CD4-positive, CD25-positive, alpha-beta regulatory T cell (primary cell): ENCODE results near the gene NAV2. TPM values are rescaled to one million over a fixed set of nuclear protein-coding genes. Genes with fewer than 3 reads are reported as not detected.

ENCODE experiments used
- ATAC-seq, 2 donors: fragments of 150-1000 bp; cut with Tn5 transposase; one replicate each; pipeline ENCODE4 v1.10.0; 2021; ENCODE audit warnings: low read depth in 2 of 2, moderate number of reproducible peaks in 2 of 2, moderate library complexity in 1 of 2
- DNase-seq, 3 donors: peaks; one replicate each; pipeline versions ENCODE4 v3.0.0 to v3.0.0-alpha.2; 2012 to 2022; ENCODE audit warnings: mixed read lengths in 1 of 3
- H3K27ac ChIP-seq: one replicate; pipeline ENCODE4 v1.7.0; 2013; ENCODE audit warnings: mild to moderate bottlenecking, low read length; ENCODE audit not compliant: insufficient read depth, poor library complexity, severe bottlenecking
- H3K27me3 ChIP-seq: one replicate; pipeline ENCODE4 v1.7.0; 2013; ENCODE audit warnings: low read length; ENCODE audit not compliant: control insufficient read depth, insufficient read depth
- H3K36me3 ChIP-seq: one replicate; pipeline ENCODE4 v1.7.0; 2013; ENCODE audit warnings: mild to moderate bottlenecking, low read length, moderate library complexity; ENCODE audit not compliant: control insufficient read depth, insufficient read depth
- H3K4me1 ChIP-seq: 2 replicates; pipeline ENCODE4 v1.7.0; 2013; ENCODE audit warnings: mild to moderate bottlenecking, low read length; ENCODE audit not compliant: insufficient read depth, control insufficient read depth, poor library complexity, severe bottlenecking
- H3K4me3 ChIP-seq: one replicate; pipeline ENCODE4 v1.7.0; 2013; ENCODE audit warnings: low read depth, mild to moderate bottlenecking, low read length, moderate library complexity
- H3K9me3 ChIP-seq, 2 experiments: 1 replicate in 1 of 2; 2 replicates in 1 of 2; pipeline ENCODE4 v1.7.0; 2013; ENCODE audit warnings: low read length in 2 of 2, mild to moderate bottlenecking in 1 of 2, moderate library complexity in 1 of 2; ENCODE audit not compliant: control insufficient read depth in 2 of 2
- H3K27ac Mint-ChIP-seq, 3 donors: one replicate each; pipeline ENCODE4 v1.8.0; 2020 to 2022; ENCODE audit warnings: mild to moderate bottlenecking in 3 of 3, mixed read lengths in 3 of 3, moderate library complexity in 2 of 3
- H3K27me3 Mint-ChIP-seq: one replicate; pipeline ENCODE4 v1.8.0; 2022; ENCODE audit warnings: mild to moderate bottlenecking, mixed read lengths
- H3K36me3 Mint-ChIP-seq: one replicate; pipeline ENCODE4 v1.8.0; 2020; ENCODE audit warnings: mixed read lengths
- H3K4me1 Mint-ChIP-seq, 4 donors: one replicate each; pipeline ENCODE4 v1.8.0; 2020 to 2022; ENCODE audit warnings: mixed read lengths in 4 of 4, mild to moderate bottlenecking in 1 of 4
- H3K4me3 Mint-ChIP-seq, 4 donors: one replicate each; pipeline ENCODE4 v1.8.0; 2020 to 2022; ENCODE audit warnings: mild to moderate bottlenecking in 4 of 4, mixed read lengths in 4 of 4, moderate library complexity in 3 of 4
- H3K9me3 Mint-ChIP-seq, 7 donors: one replicate each; pipeline ENCODE4 v1.8.0; 2020 to 2022; ENCODE audit warnings: mixed read lengths in 7 of 7, mild to moderate bottlenecking in 3 of 7, moderate library complexity in 2 of 7
- polyA plus RNA-seq, 4 donors: library from polyadenylated mRNA; unstranded; fragments of 300-500 nt; fragmentation: Illumina TruSeq; gene quantifications; one replicate each; pipeline ENCODE4 v1.2.3, GENCODE V29; 2021
- total RNA-seq: library from RNA; stranded (reverse); gene quantifications from one replicate; pipeline ENCODE4 v1.2.3, GENCODE V29; 2022

NAV2 gene
- total and polyA plus RNA-seq, 5 donors from 2014 or later = 0.14 to 0.59 (median 0.36) TPM; not detected in 2

DNA sequence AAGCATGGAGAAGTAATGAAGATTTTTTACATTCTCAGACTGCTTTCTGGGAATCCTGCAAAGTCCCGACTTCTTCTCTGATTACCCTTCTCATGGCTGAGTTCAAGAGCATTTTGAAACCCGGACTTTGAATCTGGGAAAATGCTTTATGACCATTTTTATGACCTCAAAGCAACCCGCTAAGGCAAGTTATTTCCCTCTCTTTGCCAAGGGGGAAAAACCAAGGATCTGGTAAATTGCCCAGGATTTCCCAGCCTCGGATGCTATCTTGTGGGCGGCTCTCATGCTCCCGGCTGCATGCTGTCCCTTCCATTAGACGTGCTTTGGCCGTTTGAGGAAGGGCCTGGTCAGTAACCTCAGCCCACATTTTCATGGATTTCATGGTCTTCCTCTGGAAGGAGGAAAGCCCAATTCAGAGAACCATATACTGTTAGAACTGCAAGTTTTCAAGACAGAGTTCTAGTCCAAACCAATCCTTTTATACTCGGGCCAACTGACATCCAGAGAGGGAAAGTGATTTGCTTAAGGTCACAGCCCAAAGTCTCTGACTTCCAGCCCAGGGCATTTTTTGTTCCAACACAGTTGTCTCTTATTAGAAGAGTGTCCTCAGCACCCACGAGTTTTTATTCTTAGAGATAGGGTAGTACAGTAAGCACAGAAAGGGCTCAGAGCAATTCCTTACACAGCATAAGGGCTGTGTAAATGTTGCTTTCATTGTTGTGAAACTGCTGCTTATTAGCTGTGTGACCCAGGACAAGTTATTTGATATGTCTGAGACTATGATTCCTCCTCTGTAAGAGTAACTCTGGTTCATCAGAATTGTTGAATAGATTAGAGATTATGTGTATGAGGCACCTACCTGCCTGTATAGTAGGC, 77.4 kb downstream of the NAV2 start:
- Histone ChIP-seq H3K27me3 (no peaks in the 10 kb centered on the region), H3K27ac (no peak overlapping the region), H3K9me3 (no peaks in the 10 kb centered on the region), H3K4me1 (no peaks in the 10 kb centered on the region), H3K4me3 (no peak overlapping the region), H3K36me3 (no peaks in the 10 kb centered on the region)
- Mint-ChIP-seq H3K9me3 (peaks cover 0 to 3% (median 0%) of the 10 kb centered on the region in 7 donors), H3K27ac (no peak overlapping the region), H3K27me3 (peaks cover 18% of the 10 kb centered on the region), H3K4me3 (no peak overlapping the region), H3K4me1 (no peaks in the 10 kb centered on the region), H3K36me3 (no peaks in the 10 kb centered on the region)
- ATAC-seq (no peak), DNase-seq (no peak)

DNA sequence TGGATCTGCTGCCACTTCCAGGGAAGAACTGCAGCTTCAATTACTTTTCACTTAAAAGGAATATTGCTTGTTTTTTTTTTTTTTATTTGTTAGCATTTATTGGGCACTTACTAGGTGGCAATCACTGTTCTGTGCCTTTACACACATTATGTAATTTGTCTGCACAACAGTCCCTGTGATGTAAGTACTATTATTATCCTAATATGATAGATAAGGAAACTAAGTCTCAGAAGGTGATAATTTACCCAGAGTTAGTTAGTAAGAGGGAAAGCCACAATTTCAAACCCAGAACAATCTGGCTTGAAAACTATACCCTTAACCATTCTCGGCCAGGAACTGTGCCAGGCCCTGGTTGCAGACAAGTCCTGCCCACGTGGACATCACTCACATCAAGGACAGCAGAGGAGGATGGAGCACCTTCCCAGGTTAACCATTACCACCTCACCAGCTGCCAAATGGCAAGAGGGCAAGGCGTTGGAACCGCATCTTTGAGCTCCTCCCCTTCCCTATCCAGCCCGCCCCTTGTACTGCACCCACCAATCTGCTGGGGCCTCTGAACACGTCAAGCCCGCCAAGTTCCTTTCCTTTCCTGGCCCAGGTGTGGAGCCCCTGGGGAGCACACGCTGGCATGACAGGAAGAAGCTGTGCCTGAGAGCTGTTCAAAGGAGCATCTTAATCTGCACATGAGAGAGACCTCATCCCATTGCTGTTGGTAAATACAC, 78.4 kb downstream of the NAV2 start:
- Histone ChIP-seq H3K9me3 (no peaks in the 10 kb centered on the region), H3K27me3 (no peaks in the 10 kb centered on the region), H3K4me3 (no peak overlapping the region), H3K27ac (no peak overlapping the region), H3K4me1 (no peaks in the 10 kb centered on the region), H3K36me3 (no peaks in the 10 kb centered on the region)
- no peak for ATAC-seq
- peaks cover 18% of the 10 kb centered on the region for H3K27me3 Mint-ChIP-seq
- H3K4me1 Mint-ChIP-seq = no peaks in the 10 kb centered on the region
- peaks cover 0 to 3% (median 0%) of the 10 kb centered on the region in 7 donors for H3K9me3 Mint-ChIP-seq
- H3K27ac Mint-ChIP-seq = no peak overlapping the region
- H3K36me3 Mint-ChIP-seq = no peaks in the 10 kb centered on the region
- H3K4me3 Mint-ChIP-seq = no peak overlapping the region
- no peak for DNase-seq

DNA sequence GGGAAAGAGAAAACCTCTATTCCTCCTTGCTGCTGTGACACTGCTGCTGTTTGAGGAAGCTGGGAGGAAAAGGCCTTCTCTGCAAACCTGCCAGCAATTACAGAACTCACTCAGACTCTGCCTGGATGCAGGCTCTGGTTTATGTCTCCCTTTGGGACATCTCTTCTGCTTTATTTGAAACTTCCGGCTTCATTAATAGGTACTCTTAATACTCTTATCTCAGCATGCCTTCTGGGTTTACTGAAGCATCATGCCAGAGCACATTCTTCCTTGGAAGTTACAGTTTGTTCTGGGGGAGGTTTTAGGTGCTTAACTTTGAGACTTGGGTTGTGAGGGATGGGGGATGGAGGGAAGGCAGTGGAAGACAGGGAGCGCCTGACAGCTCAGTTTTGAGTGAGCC, 79.9 kb downstream of the NAV2 start:
- peaks cover 0 to 1% (median 0%) of the 10 kb centered on the region in 7 donors for H3K9me3 Mint-ChIP-seq
- ATAC-seq (no peak), DNase-seq (no peak)
- no peak overlapping the region for H3K4me3 ChIP-seq
- H3K36me3 Mint-ChIP-seq = no peaks in the 10 kb centered on the region
- no peak overlapping the region for H3K4me3 Mint-ChIP-seq
- peaks cover 18% of the 10 kb centered on the region for H3K27me3 Mint-ChIP-seq
- no peak overlapping the region for H3K27ac ChIP-seq
- no peak overlapping the region for H3K27ac Mint-ChIP-seq
- H3K36me3 ChIP-seq = no peaks in the 10 kb centered on the region
- H3K4me1 ChIP-seq = no peaks in the 10 kb centered on the region
- no peaks in the 10 kb centered on the region for H3K4me1 Mint-ChIP-seq
- H3K9me3 ChIP-seq = no peaks in the 10 kb centered on the region
- H3K27me3 ChIP-seq = peaks cover 2% of the 10 kb centered on the region

DNA sequence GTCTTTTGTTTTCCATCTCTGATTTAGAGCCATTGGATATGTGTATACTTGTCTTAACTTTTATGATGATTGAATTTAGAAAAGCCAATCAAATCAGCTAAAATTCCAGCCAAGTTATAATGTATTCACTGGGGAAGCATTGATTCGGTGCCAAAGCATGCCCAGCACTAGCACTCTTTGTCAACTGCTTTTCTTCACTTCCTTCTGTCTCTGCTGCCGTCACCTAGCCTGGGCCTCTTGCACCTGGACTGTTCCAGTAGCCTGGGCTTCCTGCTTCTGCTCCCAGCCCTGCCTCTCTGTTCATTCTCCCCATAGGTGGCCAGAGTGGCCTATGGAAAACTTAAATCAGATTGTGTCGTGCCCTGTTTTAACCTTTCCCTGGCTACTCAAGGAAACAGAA, 80.7 kb downstream of the NAV2 start:
- H3K27ac Mint-ChIP-seq = no peak overlapping the region
- H3K36me3 Mint-ChIP-seq = no peaks in the 10 kb centered on the region
- no peak for DNase-seq
- no peak overlapping the region for H3K27ac ChIP-seq
- H3K9me3 ChIP-seq = no peaks in the 10 kb centered on the region
- H3K27me3 Mint-ChIP-seq = peaks cover 18% of the 10 kb centered on the region
- no peaks in the 10 kb centered on the region for H3K9me3 Mint-ChIP-seq
- no peak overlapping the region for H3K4me3 Mint-ChIP-seq
- no peaks in the 10 kb centered on the region for H3K36me3 ChIP-seq
- H3K4me1 Mint-ChIP-seq = no peaks in the 10 kb centered on the region
- no peak overlapping the region for H3K4me3 ChIP-seq
- ATAC-seq = no peak
- H3K27me3 ChIP-seq = peaks cover 2% of the 10 kb centered on the region
- no peaks in the 10 kb centered on the region for H3K4me1 ChIP-seq

DNA sequence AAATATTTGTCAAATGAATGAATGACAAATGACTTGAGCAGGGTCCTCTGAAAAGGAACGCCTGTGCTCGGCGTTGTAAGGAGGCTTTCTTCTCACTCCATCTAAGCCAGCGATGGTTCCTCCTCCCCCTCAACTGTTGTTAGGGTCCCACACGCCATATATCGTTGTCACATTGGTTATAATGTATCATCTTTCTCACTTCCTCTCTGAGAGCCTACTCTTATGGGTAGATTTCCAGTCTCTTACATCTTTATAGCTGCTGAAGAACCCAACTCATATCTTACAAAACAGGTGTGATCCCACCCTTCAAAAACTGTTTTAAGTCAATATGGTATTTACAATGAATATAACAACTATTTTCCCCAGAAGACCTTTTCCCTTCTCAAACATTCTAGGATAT, 81.5 kb downstream of the NAV2 start:
- ATAC-seq = no peak
- Mint-ChIP-seq H3K4me3 (no peak overlapping the region), H3K27ac (no peak overlapping the region), H3K4me1 (no peaks in the 10 kb centered on the region), H3K36me3 (no peaks in the 10 kb centered on the region), H3K9me3 (no peaks in the 10 kb centered on the region), H3K27me3 (peaks cover 11% of the 10 kb centered on the region)
- Histone ChIP-seq H3K27ac (no peak overlapping the region), H3K4me1 (no peaks in the 10 kb centered on the region), H3K4me3 (no peak overlapping the region), H3K27me3 (peaks cover 2% of the 10 kb centered on the region), H3K9me3 (no peaks in the 10 kb centered on the region), H3K36me3 (no peaks in the 10 kb centered on the region)
- DNase-seq = no peak

DNA sequence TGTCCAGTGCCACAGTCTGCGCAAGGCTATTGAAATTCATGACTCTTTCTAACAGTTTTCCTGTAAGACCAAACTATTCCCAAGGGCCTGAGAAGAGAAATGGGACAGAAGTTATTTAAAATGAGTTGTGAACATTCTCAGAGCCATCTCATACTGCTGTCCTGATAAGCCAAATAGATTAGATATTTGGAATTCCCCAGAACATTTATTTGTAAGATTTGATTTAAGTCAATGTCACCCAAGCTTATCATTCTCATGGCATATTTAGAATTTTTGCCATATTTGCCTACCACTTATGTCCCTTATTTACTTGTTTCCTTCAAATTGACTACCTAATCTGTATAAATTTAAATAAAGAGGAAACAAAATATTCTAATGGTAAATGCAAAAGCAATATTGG, 82.4 kb downstream of the NAV2 start:
- Histone ChIP-seq H3K36me3 (no peaks in the 10 kb centered on the region), H3K4me1 (no peaks in the 10 kb centered on the region), H3K4me3 (no peak overlapping the region), H3K27ac (no peak overlapping the region), H3K9me3 (no peaks in the 10 kb centered on the region), H3K27me3 (peaks cover 2% of the 10 kb centered on the region)
- Mint-ChIP-seq H3K27ac (no peak overlapping the region), H3K27me3 (peaks cover 6% of the 10 kb centered on the region), H3K9me3 (no peaks in the 10 kb centered on the region), H3K36me3 (no peaks in the 10 kb centered on the region), H3K4me1 (no peaks in the 10 kb centered on the region), H3K4me3 (no peak overlapping the region)
- no peak for DNase-seq
- no peak for ATAC-seq

DNA sequence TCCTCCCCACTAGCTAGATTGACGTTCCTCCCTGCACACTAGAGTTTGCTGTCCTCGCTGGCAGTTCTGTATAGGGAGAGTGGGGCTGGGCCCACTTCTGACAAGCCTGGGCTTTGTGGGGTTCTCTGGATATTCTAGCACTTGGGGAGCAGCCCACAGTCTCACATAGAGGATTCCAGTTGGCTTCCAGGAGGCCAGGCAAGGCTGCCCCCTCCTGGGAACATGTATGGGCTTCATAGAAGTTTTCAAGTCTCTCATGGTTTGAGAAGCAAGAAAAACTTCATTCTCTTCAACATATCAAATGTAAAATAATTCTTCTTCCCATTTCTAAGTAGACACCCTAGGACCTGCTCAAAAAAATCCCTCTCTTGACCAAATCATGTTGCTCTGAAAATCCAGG, 87.5 kb downstream of the NAV2 start:
- Mint-ChIP-seq H3K4me3 (no peak overlapping the region), H3K4me1 (no peaks in the 10 kb centered on the region), H3K27me3 (peaks cover 7% of the 10 kb centered on the region), H3K27ac (no peak overlapping the region), H3K9me3 (no peaks in the 10 kb centered on the region), H3K36me3 (no peaks in the 10 kb centered on the region)
- no peak for ATAC-seq
- Histone ChIP-seq H3K4me1 (no peaks in the 10 kb centered on the region), H3K36me3 (no peaks in the 10 kb centered on the region), H3K27me3 (peaks cover 2% of the 10 kb centered on the region), H3K4me3 (no peak overlapping the region), H3K9me3 (no peaks in the 10 kb centered on the region), H3K27ac (no peak overlapping the region)
- DNase-seq = no peak
